Hindlimb muscle (tissue), 1 donor: ENCODE results near the gene ABCC10. TPM values are rescaled to one million over a fixed set of nuclear protein-coding genes. Genes with fewer than 3 reads are reported as not detected.

Source experiments
- DNase-seq: peaks from one replicate; pipeline ENCODE4 v3.0.0-alpha.2; 2013
- polyA plus RNA-seq: library from polyadenylated mRNA; unstranded; fragments of 120-200 nt; gene quantifications from one replicate; pipeline ENCODE4 v1.2.1, GENCODE V29; 2013; ENCODE audit not compliant: insufficient read length

The ABCC10 gene
- polyA plus RNA-seq, 1 donor = 23.4 TPM

DNA sequence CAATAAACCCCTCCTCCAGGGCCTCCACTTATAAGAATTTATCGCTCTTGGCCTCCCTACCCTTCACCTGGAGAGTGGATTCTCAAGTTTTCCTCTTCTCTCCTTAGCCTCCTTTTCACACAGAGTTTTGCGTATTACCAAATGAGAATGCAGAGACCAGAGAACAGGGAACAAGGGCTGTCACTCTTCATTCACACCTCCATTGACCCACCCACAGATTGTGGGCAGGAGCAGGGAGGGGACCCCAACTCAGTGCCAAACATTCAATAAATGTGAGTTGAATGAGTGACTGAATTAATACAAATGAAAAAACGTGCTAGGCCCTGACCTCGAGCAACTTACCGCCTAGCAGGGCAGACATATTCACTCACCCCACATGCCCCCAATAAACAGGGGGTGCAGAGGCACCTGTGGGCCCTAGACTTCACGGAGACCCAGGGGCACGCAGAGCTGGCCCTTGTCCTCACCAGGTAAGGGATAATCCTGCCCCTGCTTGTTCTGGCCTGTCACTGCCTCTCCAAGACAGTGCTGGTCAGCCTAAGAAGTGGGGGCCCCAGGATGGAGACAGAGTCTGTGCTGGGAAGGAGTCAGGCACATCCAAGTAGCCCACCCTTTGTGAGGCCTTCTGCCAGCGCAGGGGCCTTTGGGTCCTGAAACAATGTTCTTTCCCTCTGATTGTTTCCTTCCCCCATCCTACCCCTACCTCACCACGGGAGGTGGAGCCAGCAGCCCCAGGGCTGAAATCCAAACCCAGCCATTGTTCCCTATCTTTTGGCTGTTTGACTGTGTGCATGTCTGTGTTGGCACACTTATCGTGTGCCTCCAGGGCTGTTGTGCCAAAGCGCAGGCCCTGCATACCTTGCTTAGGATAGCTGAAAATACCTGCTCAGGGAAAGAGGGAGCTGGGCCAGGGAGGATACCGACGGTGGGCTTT, 41.7 kb downstream of the ABCC10 start:
- no peak for DNase-seq

DNA sequence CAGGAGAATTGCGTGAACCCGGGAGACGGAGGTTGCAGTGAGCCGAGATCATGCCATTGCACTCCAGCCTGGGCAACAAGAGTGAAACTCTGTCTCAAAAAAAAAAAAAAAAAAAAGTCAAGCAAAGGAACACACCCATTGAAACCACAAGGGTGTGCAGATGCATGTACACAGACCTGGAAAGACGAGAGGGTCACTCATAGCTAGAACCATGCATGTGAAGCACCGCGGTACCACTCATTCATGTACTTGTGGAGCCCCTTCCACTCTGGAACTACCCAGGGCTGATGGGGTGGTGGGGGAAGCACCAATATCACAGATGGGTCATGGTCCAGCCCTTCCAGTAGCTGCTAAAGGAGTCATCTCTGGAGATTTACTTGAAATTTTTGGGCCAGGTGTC, 42.6 kb downstream of the ABCC10 start:
- no peak for DNase-seq

DNA sequence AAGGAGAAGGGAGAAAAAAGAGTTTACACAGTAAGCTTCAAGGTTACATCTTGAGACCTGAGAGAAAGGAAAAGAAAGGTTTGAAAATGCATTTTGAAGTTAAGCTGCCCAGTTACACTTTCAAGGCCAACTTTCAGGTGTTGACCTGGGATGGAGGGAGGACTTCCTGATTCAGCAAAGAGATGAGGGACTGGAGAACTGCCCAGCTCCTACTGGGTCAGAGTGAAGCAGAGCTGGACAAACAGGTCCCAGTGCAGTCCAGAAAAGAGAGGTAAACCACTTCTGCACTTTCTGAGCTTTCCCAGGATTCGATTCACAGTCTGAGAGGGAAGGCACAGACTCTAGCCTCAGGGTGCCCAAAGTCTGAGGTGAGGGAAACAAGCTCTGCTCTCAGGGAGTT, 44.1 kb downstream of the ABCC10 start:
- no peak for DNase-seq

DNA sequence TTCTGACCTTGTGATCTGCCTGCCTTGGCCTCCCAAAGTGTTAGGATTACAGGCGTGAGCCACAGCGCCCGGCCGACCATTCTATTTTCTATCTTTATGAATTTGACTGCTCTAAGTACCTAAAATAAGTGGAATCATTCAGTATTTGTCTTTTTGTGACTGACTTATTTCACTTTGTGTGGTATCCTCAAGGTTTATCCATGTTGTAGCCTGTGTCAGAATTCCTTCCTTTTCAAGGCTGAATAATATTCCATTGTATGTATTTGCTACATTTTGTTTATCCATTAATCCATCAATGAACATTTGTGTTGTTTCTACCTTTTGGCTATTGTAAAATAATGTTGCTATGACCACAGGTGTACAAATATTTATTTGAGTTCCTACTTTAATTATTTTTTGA, 45.2 kb downstream of the ABCC10 start:
- DNase-seq = no peak

DNA sequence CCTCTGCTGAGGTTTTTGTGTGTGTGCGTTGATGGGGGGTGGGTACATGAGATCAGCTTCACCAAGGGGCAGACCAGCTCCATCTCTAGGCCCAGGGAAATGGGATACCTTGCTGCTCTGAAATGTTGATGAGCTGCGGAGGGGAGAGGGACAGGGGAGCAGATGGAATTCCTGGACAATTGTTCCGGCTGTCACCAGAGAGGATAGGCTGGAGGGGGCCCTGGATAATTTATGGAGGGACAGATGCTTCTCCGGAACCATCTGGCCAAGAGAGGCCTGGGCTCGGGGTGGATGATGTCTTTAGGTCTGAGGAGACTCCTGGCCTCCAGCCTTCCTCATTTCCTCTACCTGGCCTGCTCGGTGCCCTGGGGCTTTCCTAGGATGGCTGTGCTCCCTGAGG, 48.2 kb downstream of the ABCC10 start:
- no peak for DNase-seq

DNA sequence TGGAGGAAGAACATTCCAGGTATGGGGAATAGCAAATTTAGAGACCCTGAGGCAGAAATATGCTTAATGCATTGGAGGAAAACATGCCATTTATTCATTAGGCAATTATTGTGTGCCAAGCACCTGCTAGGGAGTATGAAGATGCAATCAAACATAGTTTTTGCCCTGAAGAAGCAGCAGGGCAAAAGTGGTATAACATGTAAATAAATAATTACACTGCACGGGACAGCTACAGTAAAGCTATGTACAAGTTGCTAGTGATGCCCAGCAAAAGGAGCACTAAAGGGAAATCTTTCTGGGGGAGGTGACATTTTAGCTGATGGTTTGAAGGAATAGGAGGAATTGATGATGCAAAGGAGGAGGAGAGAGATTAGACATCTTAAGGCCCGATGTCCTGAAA, 49.4 kb downstream of the ABCC10 start:
- no peak for DNase-seq

DNA sequence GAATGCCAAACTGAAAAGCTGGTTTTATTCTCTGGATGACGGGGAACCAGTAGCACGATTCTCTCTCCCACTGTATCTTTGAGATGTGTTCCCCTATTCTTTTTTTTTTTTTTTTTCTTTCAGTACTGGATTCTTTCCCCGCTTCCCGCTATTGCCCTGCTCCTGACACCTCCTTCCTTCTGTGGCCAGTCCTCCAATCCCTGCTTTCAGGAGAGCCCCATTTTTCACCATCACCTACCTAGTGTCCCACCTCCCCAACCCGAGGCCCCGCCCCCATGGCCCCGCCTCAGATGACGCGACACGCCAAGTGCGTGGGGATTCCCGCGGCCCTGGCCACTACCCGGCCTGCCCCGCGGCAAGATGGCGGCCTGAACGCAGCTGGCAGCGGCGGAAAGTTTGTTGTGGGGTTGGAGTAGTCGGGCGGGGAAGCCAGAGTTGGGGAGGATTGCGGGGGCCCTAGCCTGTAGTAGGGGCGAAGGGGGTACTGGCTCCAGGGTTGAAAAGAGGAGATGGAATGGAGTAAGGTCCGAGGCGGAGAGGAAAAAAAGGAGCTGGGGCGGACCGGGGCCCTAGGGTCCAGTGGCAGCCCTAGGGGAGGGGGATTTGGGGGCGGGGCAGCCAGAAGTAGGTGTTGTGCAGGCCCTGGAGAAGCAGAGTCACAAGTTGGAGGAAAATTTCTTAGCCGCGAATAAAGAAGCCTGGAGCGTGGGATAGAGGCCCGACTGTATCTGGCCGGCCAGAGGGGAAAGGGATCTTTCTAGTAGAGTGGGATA, 50.1 kb downstream of the ABCC10 start, which contains the start of gene TJAP1:
TSS of gene TJAP1 (plus strand) at position 336 of the 773 bp plus-strand sequence. CDS start 21,432 bp downstream, outside the sequence.
- DNase-seq = peak; percentile 91

DNA sequence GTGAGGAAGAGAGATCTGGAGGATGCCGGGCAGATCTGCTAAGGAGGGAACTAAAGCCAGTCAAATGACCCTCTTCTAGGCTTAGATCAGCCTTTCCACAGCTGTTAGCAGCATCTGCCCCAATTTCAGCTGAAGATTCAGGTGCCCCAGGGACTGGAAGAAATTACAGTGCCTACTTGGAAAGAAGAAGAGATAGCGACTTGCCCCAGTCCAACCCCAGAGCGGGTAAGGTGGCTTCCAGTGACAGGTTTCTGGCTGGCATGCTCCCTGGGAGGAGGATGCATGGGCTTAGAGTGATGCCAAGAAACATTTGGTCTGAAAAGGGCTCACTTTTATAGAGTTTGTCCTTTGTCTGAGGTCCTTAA, 50.6 kb downstream of the ABCC10 start:
- DNase-seq = no peak

DNA sequence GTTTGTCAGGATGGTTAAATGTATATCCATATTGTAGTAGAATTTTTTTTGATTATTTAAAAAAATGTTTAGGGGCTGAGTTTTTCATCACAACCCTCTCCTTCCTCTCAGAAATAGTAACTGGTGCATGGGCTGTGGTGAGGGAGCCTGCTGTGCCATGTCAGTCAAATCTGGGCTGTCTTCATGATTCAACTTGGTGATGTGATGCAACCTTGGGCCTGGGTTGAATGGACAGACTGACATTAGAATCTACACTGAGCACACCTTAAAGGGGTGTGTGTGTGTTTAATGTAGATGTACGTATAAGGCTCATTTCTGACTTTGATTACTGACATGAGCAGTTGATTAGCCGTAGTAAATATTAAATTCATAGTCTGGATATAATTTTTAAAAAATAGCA, 53.7 kb downstream of the ABCC10 start:
- no peak for DNase-seq

DNA sequence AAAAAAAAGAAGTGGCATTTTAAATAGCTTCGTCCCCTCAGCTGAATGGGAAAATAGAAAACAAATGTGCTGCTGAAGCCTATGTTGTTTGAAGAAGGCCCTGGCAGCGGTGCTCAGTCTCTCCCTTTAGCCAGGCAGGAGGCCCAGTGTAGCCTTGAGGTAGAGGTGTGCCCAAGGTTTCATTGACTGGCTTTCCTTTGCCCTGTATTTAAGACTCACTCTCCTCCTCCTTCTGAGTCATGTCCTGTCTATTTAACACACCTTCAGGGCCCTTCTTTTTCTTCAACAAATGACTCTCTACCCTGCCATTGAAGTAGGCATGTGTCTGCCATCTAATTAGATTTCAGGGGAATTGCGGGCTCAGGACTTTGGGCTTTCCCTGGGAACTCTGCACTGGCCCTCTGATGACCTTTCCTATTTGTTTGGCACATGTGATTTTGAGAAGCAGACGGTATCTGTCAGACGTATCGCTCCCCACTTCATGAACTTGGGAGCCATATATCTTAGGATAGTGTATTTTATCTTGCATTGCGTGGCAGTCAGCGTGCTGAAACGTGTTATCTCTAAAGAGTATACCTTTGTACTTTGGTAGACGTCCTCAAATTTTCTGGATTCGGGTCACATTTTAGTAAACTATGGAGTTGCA, 54.4 kb downstream of the ABCC10 start:
- no peak for DNase-seq

DNA sequence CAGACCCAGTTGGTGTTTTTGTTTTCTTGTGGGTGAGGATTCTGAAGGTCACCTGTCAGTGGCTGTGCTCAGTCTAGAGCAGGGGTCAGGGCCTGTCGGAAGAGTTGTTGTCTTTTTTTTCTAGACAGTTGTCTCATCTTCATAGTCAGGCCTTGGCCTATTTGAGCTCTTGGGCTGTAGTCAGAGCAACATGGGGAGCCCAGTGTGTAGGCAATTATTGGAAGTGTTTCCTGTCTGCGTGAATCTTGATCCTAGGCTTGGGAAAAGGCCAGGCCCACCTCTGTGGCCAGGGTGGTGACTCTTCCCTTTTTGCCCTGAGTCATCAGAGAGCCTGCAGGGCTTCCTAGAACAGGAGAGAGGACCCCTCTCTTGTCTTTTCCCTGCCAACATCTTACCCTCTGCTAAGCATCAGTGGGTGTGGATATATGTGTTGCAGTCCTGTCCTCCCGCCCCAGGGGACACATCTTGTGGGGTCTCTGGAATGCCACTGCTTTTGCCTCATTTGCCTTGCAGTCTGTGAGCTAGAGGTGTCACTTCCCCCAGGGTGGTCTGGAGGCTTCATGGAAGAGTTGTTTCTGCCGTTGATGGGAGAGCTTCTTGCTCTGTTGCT, 61.4 kb downstream of the ABCC10 start:
- no peak for DNase-seq

DNA sequence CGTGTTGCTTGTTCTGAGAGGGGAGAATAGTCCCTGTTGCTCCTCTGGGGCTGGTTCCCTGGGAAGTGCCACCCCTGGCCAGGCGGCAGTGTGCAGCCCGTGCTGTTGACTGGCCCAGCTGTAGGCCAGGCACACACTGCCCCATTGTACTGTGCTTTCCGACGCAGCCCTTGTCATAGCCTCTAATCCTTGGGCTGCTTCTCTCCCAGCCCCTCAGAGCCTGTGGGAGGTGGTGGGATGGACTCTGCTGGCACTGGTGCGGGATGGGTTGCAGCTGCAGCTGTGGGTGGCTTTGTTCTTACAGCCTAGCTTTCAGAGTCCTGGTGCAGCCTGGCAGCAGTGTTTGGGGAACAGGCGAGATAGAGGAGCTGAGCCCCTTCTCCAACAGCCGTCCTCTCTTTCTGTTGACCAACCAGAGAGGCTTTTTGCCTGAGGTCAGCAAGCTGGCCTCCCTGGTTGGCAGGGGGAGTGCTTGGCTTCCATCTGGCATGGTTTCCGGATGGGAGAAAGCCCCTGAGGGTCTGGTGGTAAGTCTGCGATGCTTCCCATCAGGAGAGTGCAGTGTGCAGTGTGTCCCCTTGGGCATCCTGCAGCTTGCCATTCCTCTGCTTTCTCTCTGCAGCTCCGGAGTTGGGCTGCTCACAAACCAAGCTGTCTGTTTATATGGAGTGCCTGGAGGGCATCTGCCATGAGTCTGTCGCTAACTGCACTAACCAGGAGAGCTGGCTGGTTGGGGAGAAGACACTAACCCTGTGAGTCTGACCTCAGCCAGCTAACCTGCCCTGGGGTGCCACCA, 62.1 kb downstream of the ABCC10 start:
- DNase-seq = peak; percentile 19

DNA sequence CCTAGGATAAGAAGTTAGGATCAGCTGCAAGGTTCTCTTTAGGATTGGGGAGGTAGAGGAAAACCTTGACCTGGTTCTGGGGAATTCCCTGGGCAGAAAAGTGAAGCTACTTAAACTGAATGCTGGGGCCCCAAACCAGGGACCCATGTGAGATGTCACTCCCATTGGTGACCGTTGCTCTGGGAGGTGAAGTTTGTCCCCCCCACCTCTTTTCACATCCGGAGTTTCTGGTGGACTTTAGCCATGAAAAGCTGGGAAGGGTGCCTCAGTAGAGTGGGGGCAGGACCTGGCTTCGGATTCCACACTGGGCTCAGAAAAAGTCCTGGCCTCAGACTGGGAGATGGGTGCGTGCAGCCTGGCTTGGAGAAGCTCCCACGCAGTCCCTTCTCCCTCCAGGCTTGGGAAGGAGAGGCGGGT, 63.2 kb downstream of the ABCC10 start:
- DNase-seq = no peak

DNA sequence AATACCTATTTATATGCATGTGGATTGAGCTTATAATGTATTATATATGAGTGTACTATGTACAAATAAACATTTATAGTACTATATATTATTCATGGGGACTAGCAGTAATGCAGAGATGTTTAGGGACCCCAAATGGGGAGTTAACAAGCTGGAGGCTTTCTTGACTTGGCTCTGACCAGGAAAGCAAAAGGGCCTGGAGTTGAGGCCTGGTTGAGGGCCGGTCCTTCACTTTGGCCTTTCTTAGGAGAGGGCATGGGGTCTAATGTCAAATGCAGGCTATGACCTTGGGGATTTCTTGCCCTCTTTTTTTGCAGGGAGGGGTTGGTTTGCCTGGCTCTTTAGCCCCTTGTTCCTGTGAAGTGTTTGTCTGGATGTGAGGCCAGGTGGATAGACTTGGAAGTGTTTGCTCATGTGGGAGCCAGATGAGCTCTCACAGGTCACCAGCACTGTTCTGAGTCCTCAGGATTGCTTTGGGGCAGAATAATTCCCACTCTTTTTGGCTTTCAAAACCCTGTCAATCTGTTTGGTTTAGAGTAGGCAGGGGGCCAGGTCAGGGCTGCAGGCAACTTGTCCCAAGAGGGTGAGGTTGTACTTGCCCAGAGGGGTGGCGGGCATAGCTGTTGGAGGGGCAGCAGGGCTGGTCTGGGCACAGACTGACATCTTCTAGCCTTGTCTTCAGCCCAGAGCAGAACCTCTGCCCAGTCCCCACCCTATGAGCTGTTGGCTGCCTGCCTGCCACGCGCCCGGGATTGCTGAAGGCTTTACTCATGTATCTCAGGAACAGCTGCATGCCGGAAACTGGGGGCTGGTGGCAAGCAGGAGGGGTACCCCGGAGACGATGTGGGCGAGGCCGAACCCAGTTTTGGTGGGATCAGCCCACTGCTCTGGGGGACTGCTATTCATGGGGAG, 64.7 kb downstream of the ABCC10 start:
- peak; percentile 53 for DNase-seq

DNA sequence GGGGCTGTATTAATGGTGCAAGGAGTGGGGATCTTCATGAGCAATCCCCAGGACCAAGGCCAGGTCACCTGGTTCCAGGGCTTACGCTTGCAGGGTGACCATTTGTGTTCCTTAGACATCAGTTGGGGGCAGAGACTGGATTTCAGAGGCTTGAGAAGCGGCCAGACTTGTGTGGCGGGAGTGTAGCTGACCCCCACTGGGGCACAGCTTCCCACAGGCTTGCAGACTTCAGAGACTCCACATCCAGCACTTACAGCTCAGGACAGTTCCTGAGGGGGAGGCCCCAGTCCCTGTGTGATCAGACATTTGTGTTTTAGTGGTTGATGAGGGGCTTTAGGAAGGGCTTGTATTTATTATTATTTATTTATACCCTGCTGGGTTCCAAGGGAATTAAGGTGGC, 65.3 kb downstream of the ABCC10 start:
- no peak for DNase-seq

DNA sequence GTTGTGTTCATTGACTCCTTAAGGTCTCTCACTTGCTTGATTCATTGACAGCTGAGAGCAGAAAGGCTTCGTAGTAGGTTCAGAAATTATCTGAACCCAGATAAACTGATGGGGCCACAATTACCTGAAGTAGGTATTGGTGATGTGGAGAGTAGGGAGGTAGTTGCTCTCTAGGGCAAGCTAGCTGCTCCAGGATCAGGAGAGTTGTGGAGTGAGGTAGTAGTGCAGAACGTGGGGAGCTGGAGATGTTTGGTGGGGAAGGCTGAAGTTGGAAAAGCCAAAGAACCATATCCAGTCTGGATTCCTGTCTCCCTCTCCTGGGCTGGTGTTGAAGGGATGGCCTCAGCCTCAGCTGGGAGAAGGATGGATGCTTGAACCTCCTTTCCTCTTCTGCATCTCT, 65.9 kb downstream of the ABCC10 start:
- no peak for DNase-seq

DNA sequence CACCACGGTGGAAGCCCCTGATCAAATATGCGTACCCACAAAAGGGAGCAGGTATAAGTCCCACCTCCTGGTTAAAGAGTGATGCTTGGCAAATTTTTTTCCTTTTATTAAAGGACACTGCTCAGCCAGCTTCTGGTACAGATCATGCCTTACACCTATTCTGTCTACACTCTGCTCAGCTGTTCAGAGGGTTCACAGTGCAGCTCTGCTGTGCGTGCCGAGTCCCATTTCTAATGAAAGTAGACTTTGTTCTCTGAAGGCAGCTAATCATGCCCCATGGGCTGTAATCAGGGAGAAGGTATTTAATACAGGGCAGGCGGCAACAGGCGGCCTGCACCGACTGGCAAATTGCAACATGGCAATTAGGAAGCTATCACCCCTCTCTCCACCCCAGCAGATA, 66.5 kb downstream of the ABCC10 start:
- DNase-seq = no peak

DNA sequence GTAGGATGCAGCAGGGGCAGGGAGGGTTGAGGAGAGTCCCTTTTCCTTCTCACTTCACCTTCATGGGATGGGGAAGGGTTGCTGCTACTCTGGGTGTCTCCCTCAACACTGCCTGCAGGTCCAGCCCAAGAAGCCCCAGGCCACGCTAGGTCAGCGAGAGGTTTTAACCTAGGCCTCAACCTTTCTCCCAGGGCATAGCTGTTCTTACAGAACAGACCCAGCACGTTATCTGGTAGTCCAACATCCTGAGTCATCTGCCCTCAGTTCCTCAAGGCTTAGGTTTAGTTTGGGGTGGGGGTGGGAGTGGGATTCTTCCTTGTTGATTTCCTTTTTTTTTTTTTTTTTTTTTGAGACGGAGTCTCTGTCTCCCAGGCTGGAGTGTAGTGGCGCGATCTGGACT, 67.0 kb downstream of the ABCC10 start:
- no peak for DNase-seq

DNA sequence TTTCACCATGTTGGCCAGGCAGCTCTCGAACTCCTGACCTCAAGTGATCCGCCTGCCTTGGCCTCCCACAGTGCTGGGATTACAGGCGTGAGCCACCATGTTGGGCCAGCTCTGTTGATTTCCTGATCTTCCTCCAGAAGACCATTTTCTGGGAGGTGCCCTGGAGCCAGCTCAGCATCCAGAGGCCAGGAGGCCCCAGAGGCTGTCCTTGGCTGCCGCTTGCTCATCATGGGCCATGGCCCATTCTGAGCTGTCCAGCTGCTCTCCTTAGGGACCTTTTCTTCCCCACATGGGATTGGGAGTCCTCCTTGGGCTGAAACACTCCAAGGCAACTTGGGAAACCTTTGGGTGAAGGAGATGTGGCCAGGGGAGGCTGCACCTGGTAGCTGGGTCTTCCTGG, 67.4 kb downstream of the ABCC10 start:
- no peak for DNase-seq

DNA sequence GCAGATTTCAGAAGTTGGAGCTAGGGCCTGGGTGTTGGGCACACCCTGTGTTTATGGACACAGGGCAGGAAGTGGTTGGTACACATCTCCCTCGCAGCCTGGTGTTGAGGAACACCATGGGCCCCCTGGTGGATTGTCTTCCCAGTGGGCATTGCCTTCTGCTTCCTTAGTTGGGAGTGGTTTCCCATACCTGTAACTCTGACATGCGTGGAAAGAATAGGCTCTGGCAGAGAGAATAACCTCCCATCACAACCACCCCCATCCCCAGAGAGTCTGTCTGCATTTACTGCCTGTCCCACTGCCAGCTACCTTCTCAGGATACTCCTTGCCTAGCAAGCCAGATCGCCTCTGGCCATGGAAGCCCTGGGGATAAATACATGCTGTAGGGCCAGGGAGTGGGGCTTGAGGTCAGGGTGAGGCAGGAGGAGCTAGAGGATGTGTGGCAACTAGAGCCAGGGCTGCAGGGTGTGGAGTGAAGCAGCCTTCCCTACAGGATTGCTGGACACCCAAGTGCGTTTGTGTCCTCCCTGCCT, 68.1 kb downstream of the ABCC10 start:
- no peak for DNase-seq
